ENCODE results near the gene PTGES3L.
A peak's percentile ranks its signal among the peaks of the same experiment; 100 is the strongest.
"Not testable (repeated sequence)": the region's sequence is repeated elsewhere in the genome, so short reads cannot be mapped to it uniquely, and the experiment has no call there.

The PTGES3L gene

GRCh38 chr17:43014020-43014648 lies 34.3 kb upstream of the PTGES3L start:
- no peak for FAIRE-seq

- no peak for FAIRE-seq
Measured at GRCh38 chr17:43013296-43013695, 33.4 kb upstream of the PTGES3L start.

- FAIRE-seq = no peak
Measured at GRCh38 chr17:43011728-43012472, 32.0 kb upstream of the PTGES3L start.

GRCh38 chr17:43010667-43011308 lies 30.9 kb upstream of the PTGES3L start:
- no peak for FAIRE-seq

GRCh38 chr17:43006639-43007551 lies 27.0 kb upstream of the PTGES3L start, which contains the start of gene IFI35:
IFI35 (plus strand) TSS chr17:43006784; CDS start chr17:43006948, 164 bp downstream.
- FAIRE-seq = no peak

GRCh38 chr17:43003542-43004172 lies 23.8 kb upstream of the PTGES3L start:
- no peak for FAIRE-seq

- FAIRE-seq = not testable (repeated sequence)
Measured at GRCh38 chr17:43000894-43001293, 21.0 kb upstream of the PTGES3L start.

- no peak for FAIRE-seq
Measured at GRCh38 chr17:42999003-42999525, 19.2 kb upstream of the PTGES3L start.

- peak; percentile 94 for FAIRE-seq
Measured at GRCh38 chr17:42997984-42998938, 18.4 kb upstream of the PTGES3L start, which contains the start of gene RPL27. RPL27 (plus strand) TSS chr17:42998419; CDS start chr17:42998751, 332 bp downstream.

- FAIRE-seq = no peak
Measured at GRCh38 chr17:42997390-42997983, 17.6 kb upstream of the PTGES3L start.

GRCh38 chr17:42993913-42994312 lies 14.0 kb upstream of the PTGES3L start:
- FAIRE-seq = not testable (repeated sequence)

GRCh38 chr17:42992872-42993271 lies 13.0 kb upstream of the PTGES3L start:
- no peak for FAIRE-seq

- no peak for FAIRE-seq
Measured at GRCh38 chr17:42991471-42991870, 11.6 kb upstream of the PTGES3L start.

- no peak for FAIRE-seq
Measured at GRCh38 chr17:42989726-42990652, 10.1 kb upstream of the PTGES3L start.

GRCh38 chr17:42989141-42989540 lies 9.3 kb upstream of the PTGES3L start:
- FAIRE-seq = no peak

GRCh38 chr17:42985225-42985624 lies 5.3 kb upstream of the PTGES3L start:
- no peak for FAIRE-seq

GRCh38 chr17:42982266-42982665 lies 2.4 kb upstream of the PTGES3L start:
- no peak for FAIRE-seq

- no peak for FAIRE-seq
Measured at GRCh38 chr17:42980766-42981397, 1.0 kb upstream of the PTGES3L start.
